GM19463 (cell line): Measurements from ENCODE around the gene TBC1D4.
"Not testable (repeated sequence)": the region's sequence is repeated elsewhere in the genome, so short reads cannot be mapped to it uniquely, and the experiment has no call there.

Source experiments
- ATAC-seq: cut with Tn5 transposase; IDR thresholded peaks from one replicate; pipeline ENCODE4 v1.9.1; 2021; ENCODE audit warnings: mild to moderate bottlenecking, moderate library complexity; ENCODE audit not compliant: unreplicated experiment

TBC1D4 gene

GRCh38 chr13:75364131-75364713, 117.7 kb downstream of the TBC1D4 start:
- ATAC-seq, result no peak

GRCh38 chr13:75363371-75363770, 118.6 kb downstream of the TBC1D4 start:
- ATAC-seq, result no peak

GRCh38 chr13:75362026-75362425, 119.9 kb downstream of the TBC1D4 start:
- ATAC-seq, result no peak

- ATAC-seq, result peak; percentile 40
Observed at GRCh38 chr13:75360170-75360569, 121.8 kb downstream of the TBC1D4 start.

- no peak for ATAC-seq
Observed at GRCh38 chr13:75359266-75359665, 122.7 kb downstream of the TBC1D4 start.

- peak; percentile 78 for ATAC-seq
Observed at GRCh38 chr13:75357576-75358289, 124.2 kb downstream of the TBC1D4 start.

- no peak for ATAC-seq
Observed at GRCh38 chr13:75356421-75356820, 125.5 kb downstream of the TBC1D4 start.

- ATAC-seq, result no peak
Observed at GRCh38 chr13:75355609-75356008, 126.4 kb downstream of the TBC1D4 start.

- ATAC-seq, result peak; percentile 66
Observed at GRCh38 chr13:75353781-75354193, 128.2 kb downstream of the TBC1D4 start.

- ATAC-seq, result no peak
Observed at GRCh38 chr13:75352641-75353327, 129.2 kb downstream of the TBC1D4 start.

GRCh38 chr13:75351538-75351937, 130.4 kb downstream of the TBC1D4 start:
- ATAC-seq, result not testable (repeated sequence)

GRCh38 chr13:75347925-75348324, 134.0 kb downstream of the TBC1D4 start:
- ATAC-seq, result no peak

GRCh38 chr13:75347457-75347856, 134.5 kb downstream of the TBC1D4 start:
- no peak for ATAC-seq

GRCh38 chr13:75345193-75345592, 136.8 kb downstream of the TBC1D4 start:
- ATAC-seq, result no peak

- ATAC-seq, result peak; percentile 90
Observed at GRCh38 chr13:75341028-75341427, 140.9 kb downstream of the TBC1D4 start.

GRCh38 chr13:75339635-75340374, 142.2 kb downstream of the TBC1D4 start:
- ATAC-seq, result no peak

- no peak for ATAC-seq
Observed at GRCh38 chr13:75334634-75335447, 147.1 kb downstream of the TBC1D4 start.

- ATAC-seq, result peak; percentile 59
Observed at GRCh38 chr13:75333103-75333502, 148.9 kb downstream of the TBC1D4 start.

GRCh38 chr13:75331792-75332349, 150.1 kb downstream of the TBC1D4 start:
- ATAC-seq, result no peak

- no peak for ATAC-seq
Observed at GRCh38 chr13:75330770-75331169, 151.2 kb downstream of the TBC1D4 start.
